ENCODE measurements around the gene GLE1.

- TF ChIP-seq ZNF565 (CRISPR knock-in tag; conservative IDR thresholded peaks at IDR 0.05; ENCODE audit: low read depth): no peak
- no peak for TF ChIP-seq TSHZ2 (CRISPR knock-in tag; IDR thresholded peaks at IDR 0.05)
- no peak for TF ChIP-seq ZC3H10 (CRISPR knock-in tag; IDR thresholded peaks at IDR 0.05)
- TF ChIP-seq ZNF8 (CRISPR knock-in tag; IDR thresholded peaks at IDR 0.05): no peak
- no peak for TF ChIP-seq ARNTL (CRISPR knock-in tag; IDR thresholded peaks at IDR 0.05; ENCODE audit: borderline replicate concordance, low read depth)
- no peak for TF ChIP-seq ESRRG (CRISPR knock-in tag; IDR thresholded peaks at IDR 0.05)
- no peak for TF ChIP-seq PPARA (CRISPR knock-in tag; IDR thresholded peaks at IDR 0.05; ENCODE audit: borderline replicate concordance)
- no peak for TF ChIP-seq POU6F1 (CRISPR knock-in tag; IDR thresholded peaks at IDR 0.05; ENCODE audit: borderline replicate concordance, low read depth)
- no peak for TF ChIP-seq CSRNP3 (CRISPR knock-in tag; IDR thresholded peaks at IDR 0.05)
- TF ChIP-seq OSR1 (CRISPR knock-in tag; IDR thresholded peaks at IDR 0.05): no peak
These were observed at the start of gene GLE1 for GRCh38 chr9:128504485-128505413.
